Islet precursor cell (in vitro differentiated cells): Measurements from ENCODE around the gene POLG.
A peak's percentile ranks its signal among the peaks of the same experiment; 100 is the strongest.

Experiments
- DNase-seq: peaks from one replicate; pipeline ENCODE4 v3.0.0-alpha.2; 2018

POLG gene

GRCh38 chr15:89370120-89370977 lies 35.7 kb upstream of the POLG start:
- DNase-seq, result no peak

GRCh38 chr15:89369341-89369947 lies 34.8 kb upstream of the POLG start:
- DNase-seq, result no peak

- no peak for DNase-seq
Measured at GRCh38 chr15:89368566-89369223, 34.1 kb upstream of the POLG start.

GRCh38 chr15:89367485-89368451 lies 33.1 kb upstream of the POLG start:
- DNase-seq, result peak; percentile 71

- DNase-seq, result no peak
Measured at GRCh38 chr15:89366656-89367393, 32.2 kb upstream of the POLG start.

- DNase-seq, result no peak
Measured at GRCh38 chr15:89365462-89366065, 30.9 kb upstream of the POLG start.

GRCh38 chr15:89364741-89365450 lies 30.3 kb upstream of the POLG start:
- no peak for DNase-seq

GRCh38 chr15:89364341-89364740 lies 29.7 kb upstream of the POLG start:
- DNase-seq, result no peak

- no peak for DNase-seq
Measured at GRCh38 chr15:89363770-89364169, 29.1 kb upstream of the POLG start.

- no peak for DNase-seq
Measured at GRCh38 chr15:89363133-89363532, 28.5 kb upstream of the POLG start.

GRCh38 chr15:89362203-89363101 lies 27.8 kb upstream of the POLG start:
- DNase-seq, result no peak

- DNase-seq, result peak; percentile 91
Measured at GRCh38 chr15:89361451-89362202, 27.0 kb upstream of the POLG start.

GRCh38 chr15:89360294-89360971 lies 25.8 kb upstream of the POLG start:
- no peak for DNase-seq

GRCh38 chr15:89359471-89360293 lies 25.1 kb upstream of the POLG start:
- no peak for DNase-seq

GRCh38 chr15:89358755-89359439 lies 24.3 kb upstream of the POLG start:
- DNase-seq, result peak; percentile 85

GRCh38 chr15:89358435-89358754 lies 23.8 kb upstream of the POLG start:
- no peak for DNase-seq
